Stomach (tissue), 9 donors: Measurements from ENCODE around the gene TLCD1. TPM values are rescaled to one million over a fixed set of nuclear protein-coding genes. Genes with fewer than 3 reads are reported as not detected.
A peak's percentile ranks its signal among the peaks of the same experiment; 100 is the strongest.

Source experiments
- DNase-seq, 2 donors: peaks; one replicate each; pipeline versions ENCODE4 v3.0.0 to v3.0.0-alpha.2; 2013 to 2019
- H3K27ac ChIP-seq, 5 donors: fragments of 200-600 bp in 4 of 5; sonication (generic) in 4 of 5; one replicate each; pipeline ENCODE4 v1.5.1; 2013 to 2019; ENCODE audit warnings: mild to moderate bottlenecking in 1 of 5, moderate library complexity in 1 of 5
- H3K27me3 ChIP-seq, 3 donors: fragments of 200-600 bp; sonication (generic); one replicate each; pipeline ENCODE4 v1.5.1; 2017 to 2019; ENCODE audit warnings: mixed run types in 1 of 3
- H3K36me3 ChIP-seq, 4 donors: fragments of 200-600 bp; sonication (generic); 1 replicate in 3 of 4; 2 replicates in 1 of 4; pipeline ENCODE4 v1.5.1; 2016 to 2019
- H3K4me1 ChIP-seq, 4 donors: fragments of 200-600 bp; sonication (generic); one replicate each; pipeline ENCODE4 v1.5.1; 2016 to 2019
- H3K4me3 ChIP-seq, 4 donors: fragments of 200-600 bp; sonication (generic) in 3 of 4; one replicate each; pipeline ENCODE4 v1.5.1; 2016 to 2019; ENCODE audit warnings: mild to moderate bottlenecking in 1 of 4
- H3K9me3 ChIP-seq, 4 donors: fragments of 200-600 bp; sonication (generic); one replicate each; pipeline ENCODE4 v1.5.1; 2016 to 2019
- EP300 ChIP-seq: sonication (generic); formaldehyde crosslinking; IDR thresholded peaks from one replicate; pipeline ENCODE4 v1.6.1; 2017; ENCODE audit warnings: antibody characterized with exemption
- POLR2A ChIP-seq, 4 donors: fragments of 450-650 bp; IDR thresholded peaks; one replicate each; pipeline ENCODE4 v1.6.1; 2016; ENCODE audit warnings: antibody characterized with exemption in 4 of 4, control low read depth in 2 of 4, mild to moderate bottlenecking in 1 of 4, moderate library complexity in 1 of 4
- POLR2AphosphoS5 ChIP-seq, 3 donors: sonication (generic); formaldehyde crosslinking; IDR thresholded peaks; one replicate each; pipeline ENCODE4 v1.6.1; 2016; ENCODE audit warnings: antibody characterized with exemption in 3 of 3
- WGBS, 5 donors: extraction: QIAGEN DNeasy Blood & Tissue Kit in 3 of 5; methylation state at CpG; one replicate each; pipeline versions ENCODE4 v1.1.5 to v1.1.7; 2013 to 2018; 5-methylcytosine and 5-hydroxymethylcytosine counted together
- intact Hi-C: fragments of 100-400 bp; cut with DNase I; formaldehyde crosslinking; loops from one replicate; pipeline ENCODE4 v1.15.1; 2023; ENCODE audit warnings: low total_unique reads
- polyA plus RNA-seq, 3 donors: library from polyadenylated mRNA; stranded (reverse); fragments of 200-250 nt; gene quantifications; one replicate each; pipeline ENCODE4 v1.2.3, GENCODE V29; 2013
- total RNA-seq, 5 donors: library from RNA; depleted of rRNA; stranded (reverse); fragments of >200 nt; gene quantifications; one replicate each; pipeline versions ENCODE4 v1.1.0 to v1.2.3, GENCODE V29; 2014 to 2016
- TF ChIP-seq, protein P1 (sequence below), 7 experiments: fragments of 450-650 bp in 4 of 7; fragments of 200-600 bp in 3 of 7; sonication (generic) in 3 of 7; IDR thresholded peaks; one replicate each; pipeline ENCODE4 v1.5.1; 2016 to 2019; ENCODE audit warnings: antibody characterized with exemption in 7 of 7, control low read depth in 2 of 7, mild to moderate bottlenecking in 1 of 7
- donor health status: healthy with polysubstance abuse.
- donor health status: Bipolar disorder and iron deficiency.
- donor health status: healthy.

Gene TLCD1
- total and polyA plus RNA-seq, 8 donors, result 2.6 to 21.0 (median 10.0) TPM; not detected in 2

DNA sequence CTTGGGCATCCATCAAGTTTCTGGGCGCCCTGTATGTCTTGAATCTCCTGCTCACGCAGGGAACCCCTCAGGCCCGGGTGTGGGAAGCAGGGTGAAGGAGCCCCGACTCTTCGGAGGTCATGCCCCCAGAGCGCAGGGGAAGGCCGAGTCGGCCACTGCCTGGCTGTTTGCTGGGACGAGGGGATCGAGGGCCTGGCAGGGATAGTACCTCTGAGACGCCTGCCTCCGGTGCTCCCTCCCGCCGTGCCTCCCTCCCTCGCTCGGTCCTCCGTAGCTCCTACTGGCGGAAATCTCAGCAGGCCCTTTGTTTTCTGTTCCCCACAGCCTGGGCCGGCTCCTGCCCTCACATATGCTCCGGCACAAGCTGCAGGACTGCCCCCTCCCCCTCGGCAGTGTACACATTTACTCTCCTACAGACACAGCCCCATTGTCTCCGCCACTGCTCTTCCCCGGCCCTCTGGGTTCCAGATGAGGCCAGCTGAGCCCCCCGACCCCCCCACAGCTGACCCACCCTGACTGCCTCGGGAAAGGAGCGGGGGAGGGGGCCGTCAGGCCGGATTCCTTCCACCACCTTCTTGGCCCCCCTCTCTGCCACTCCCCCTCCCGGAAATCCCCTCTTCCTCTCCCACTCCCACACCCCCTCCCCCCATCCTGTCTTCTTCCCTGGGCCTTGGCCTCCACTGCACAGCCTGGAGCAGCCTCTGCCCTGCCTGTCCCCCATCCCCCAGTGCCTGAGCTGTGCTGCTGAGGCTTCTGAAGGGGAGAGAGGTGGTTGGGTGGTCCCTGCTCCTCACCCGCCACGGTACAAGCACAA lies 19.1 kb upstream of the TLCD1 start:
- Histone ChIP-seq H3K36me3 (peaks cover 21 to 27% (median 26%) of the 10 kb centered on the region in 4 donors), H3K4me3 (peak overlapping the region; percentile 61 to 89 (median 80)), H3K27me3 (peaks cover 0 to 5% (median 0%) of the 10 kb centered on the region in 3 donors), H3K4me1 (peaks cover 61 to 89% (median 83%) of the 10 kb centered on the region in 4 donors), H3K27ac (peak overlapping the region; percentile 96 to 99 (median 98)), H3K9me3 (no peaks in the 10 kb centered on the region)
- 2 to 6% (median 2%) methylated on average over 18 to 31 of the region's 31 CpGs for WGBS, 5 donors
- peak; percentile 75 to 91 for DNase-seq
- intact Hi-C loops, result no loop called here
- TF ChIP-seq EP300, result no peak
- TF ChIP-seq POLR2A (IDR thresholded peaks at IDR 0.05), result peak in 1 of 4 donors; percentile 51
- TF ChIP-seq, protein P1, sequence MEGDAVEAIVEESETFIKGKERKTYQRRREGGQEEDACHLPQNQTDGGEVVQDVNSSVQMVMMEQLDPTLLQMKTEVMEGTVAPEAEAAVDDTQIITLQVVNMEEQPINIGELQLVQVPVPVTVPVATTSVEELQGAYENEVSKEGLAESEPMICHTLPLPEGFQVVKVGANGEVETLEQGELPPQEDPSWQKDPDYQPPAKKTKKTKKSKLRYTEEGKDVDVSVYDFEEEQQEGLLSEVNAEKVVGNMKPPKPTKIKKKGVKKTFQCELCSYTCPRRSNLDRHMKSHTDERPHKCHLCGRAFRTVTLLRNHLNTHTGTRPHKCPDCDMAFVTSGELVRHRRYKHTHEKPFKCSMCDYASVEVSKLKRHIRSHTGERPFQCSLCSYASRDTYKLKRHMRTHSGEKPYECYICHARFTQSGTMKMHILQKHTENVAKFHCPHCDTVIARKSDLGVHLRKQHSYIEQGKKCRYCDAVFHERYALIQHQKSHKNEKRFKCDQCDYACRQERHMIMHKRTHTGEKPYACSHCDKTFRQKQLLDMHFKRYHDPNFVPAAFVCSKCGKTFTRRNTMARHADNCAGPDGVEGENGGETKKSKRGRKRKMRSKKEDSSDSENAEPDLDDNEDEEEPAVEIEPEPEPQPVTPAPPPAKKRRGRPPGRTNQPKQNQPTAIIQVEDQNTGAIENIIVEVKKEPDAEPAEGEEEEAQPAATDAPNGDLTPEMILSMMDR (IDR thresholded peaks at IDR 0.05), result no peak
- TF ChIP-seq POLR2AphosphoS5 (IDR thresholded peaks at IDR 0.05), result peak in 2 of 3 donors; percentile 10 to 26

DNA sequence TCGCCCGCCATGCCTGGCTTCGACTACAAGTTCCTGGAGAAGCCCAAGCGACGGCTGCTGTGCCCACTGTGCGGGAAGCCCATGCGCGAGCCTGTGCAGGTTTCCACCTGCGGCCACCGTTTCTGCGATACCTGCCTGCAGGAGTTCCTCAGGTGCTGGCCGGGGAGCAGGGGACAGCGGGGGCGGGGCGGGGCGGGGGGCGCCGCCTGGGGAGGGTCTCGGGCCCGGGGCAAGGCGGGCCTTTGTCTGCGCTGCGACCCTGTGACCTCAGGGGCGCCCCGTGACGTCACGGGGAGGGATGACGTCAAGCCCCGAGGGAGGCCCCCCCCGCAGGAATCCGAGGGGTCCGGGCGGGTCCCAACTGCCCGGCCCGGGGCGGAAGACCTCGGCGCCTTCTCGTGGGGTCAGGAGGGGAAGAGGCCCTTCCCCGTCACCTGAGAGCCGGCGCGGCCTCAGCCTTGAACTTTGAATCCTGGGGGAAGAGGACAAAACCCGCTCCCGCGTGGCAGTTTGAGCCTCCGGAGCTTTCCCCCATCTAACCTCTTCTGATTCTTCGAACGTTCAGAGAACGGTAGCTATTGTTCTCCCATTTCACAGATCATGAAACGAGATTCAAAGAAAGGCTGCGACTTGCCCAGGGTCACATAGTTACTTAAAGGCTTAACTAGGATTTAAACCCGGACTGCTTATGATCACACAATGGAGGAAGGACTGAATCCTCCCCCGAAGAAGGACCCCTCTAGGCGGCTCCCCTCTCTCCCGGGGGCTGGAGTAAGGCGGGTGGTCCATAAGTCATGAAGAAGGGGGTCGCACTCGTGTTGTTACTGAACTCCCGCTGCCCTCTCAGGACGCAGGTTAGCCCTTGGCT lies 18.3 kb upstream of the TLCD1 start:
- Histone ChIP-seq H3K27me3 (peaks cover 0 to 5% (median 0%) of the 10 kb centered on the region in 3 donors), H3K36me3 (peaks cover 18 to 23% (median 20%) of the 10 kb centered on the region in 4 donors), H3K4me3 (peak overlapping the region; percentile 61 to 89 (median 80)), H3K27ac (peak overlapping the region; percentile 96 to 99 (median 98)), H3K9me3 (no peaks in the 10 kb centered on the region), H3K4me1 (peaks cover 55 to 81% (median 75%) of the 10 kb centered on the region in 4 donors)
- intact Hi-C loops, result no loop called here
- 0 to 2% (median 1%) methylated on average over 31 to 61 of the region's 61 CpGs for WGBS, 5 donors
- DNase-seq, result peak; percentile 61 to 88
- TF ChIP-seq, protein P1 (IDR thresholded peaks at IDR 0.05), result no peak
- TF ChIP-seq EP300, result no peak
- TF ChIP-seq POLR2AphosphoS5 (IDR thresholded peaks at IDR 0.05), result no peak
- TF ChIP-seq POLR2A (IDR thresholded peaks at IDR 0.05), result no peak

DNA sequence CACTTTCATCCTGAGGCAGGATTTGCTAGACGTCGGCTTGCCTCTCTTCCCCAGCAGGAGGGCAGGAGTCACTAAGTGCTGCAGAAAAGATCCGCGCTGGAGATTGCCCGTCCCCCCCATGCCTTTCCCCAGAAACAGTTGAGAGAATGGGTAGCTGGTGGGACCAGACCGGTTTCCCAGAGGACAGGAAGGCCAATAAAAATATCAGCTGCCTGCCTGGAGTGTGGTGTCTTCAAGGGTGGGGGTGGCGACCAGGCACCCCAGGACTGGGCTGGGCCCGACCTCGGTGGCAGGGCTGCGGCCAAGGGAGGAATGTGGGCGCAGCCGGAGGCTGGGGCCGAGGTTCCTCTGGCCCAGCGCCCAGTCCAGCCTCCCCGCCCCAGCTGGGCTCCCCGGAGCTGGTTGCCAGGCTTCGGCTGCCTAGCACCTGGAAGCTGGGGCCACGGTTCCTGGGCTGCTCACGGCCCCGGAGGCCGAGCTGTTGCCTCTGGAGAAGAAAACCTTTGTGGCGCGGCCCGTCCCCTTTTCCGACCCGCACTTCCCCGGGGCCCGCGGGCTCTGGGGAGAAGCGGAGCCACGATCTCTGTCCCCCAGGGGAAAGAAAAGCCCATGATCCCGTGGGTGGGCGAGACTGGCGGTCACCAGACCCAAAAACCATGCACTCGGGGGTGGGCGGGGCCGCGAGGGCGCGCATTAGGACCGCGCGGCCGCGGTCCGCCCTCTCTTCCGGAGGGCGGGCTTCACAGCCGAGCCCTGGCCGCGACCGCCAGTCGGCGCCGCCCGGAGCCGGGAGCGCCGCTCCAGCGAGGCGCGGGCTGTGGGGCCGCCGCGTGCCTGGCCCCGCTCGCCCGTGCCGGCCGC lies 17.4 kb upstream of the TLCD1 start, which contains the start of gene TRAF4:
Gene TRAF4, plus strand, starts transcription at position 769 of the 861 bp plus-strand sequence. CDS start 102 bp downstream, outside the sequence.
- TF ChIP-seq, protein P1 (IDR thresholded peaks at IDR 0.05), result peak in 1 of 7 experiments; percentile 51
- TF ChIP-seq POLR2A (IDR thresholded peaks at IDR 0.05) (no peak), EP300 (no peak), POLR2AphosphoS5 (IDR thresholded peaks at IDR 0.05) (peak; percentile 27 to 87 (median 76))
- Histone ChIP-seq H3K36me3 (peaks cover 11 to 14% (median 12%) of the 10 kb centered on the region in 4 donors), H3K27me3 (peaks cover 0 to 5% (median 0%) of the 10 kb centered on the region in 3 donors), H3K9me3 (no peaks in the 10 kb centered on the region), H3K4me3 (peak within 1 kb of the TSS; percentile 61 to 89 (median 80)), H3K27ac (peak within 1 kb of the TSS; percentile 96 to 99 (median 98)), H3K4me1 (peaks cover 47 to 72% (median 66%) of the 10 kb centered on the region in 4 donors)
- WGBS, 5 donors, result 0 to 9% (median 1%) methylated on average over 14 to 70 of the region's 70 CpGs
- intact Hi-C loops, result no loop called here
- DNase-seq, result peak; percentile 89 to 95
